Fibroblast of skin of left biceps (primary cell): ENCODE results near the gene TRDN.

Experiments
- DNase-seq, 2 experiments: peaks; one replicate each; pipeline ENCODE4 v3.0.0-alpha.2; 2013; ENCODE audit warnings: low read depth in 2 of 2

Gene TRDN, protein sequence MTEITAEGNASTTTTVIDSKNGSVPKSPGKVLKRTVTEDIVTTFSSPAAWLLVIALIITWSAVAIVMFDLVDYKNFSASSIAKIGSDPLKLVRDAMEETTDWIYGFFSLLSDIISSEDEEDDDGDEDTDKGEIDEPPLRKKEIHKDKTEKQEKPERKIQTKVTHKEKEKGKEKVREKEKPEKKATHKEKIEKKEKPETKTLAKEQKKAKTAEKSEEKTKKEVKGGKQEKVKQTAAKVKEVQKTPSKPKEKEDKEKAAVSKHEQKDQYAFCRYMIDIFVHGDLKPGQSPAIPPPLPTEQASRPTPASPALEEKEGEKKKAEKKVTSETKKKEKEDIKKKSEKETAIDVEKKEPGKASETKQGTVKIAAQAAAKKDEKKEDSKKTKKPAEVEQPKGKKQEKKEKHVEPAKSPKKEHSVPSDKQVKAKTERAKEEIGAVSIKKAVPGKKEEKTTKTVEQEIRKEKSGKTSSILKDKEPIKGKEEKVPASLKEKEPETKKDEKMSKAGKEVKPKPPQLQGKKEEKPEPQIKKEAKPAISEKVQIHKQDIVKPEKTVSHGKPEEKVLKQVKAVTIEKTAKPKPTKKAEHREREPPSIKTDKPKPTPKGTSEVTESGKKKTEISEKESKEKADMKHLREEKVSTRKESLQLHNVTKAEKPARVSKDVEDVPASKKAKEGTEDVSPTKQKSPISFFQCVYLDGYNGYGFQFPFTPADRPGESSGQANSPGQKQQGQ

DNA sequence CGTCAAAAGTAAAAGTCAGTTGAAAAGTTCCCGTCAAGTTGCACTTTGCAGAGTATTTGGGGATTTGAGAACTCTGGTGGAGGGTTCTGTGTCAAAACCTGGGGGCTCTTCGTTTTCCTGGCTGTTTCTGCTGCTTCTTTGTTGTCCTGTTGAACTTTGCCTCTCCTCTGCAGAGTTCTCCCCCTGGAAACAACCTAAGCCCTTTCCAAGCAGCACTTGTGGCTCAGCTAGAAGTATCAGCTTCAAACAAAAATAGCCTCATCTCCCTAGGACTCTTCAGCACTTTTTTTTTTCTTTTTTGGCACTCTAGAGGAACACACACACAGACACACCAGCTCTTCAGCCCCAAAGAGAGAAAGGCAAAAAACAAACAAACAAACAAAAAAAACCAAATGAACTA lies at the start of gene TRDN:
Gene TRDN, minus strand, starts transcription at position 169 of the 400 bp plus-strand sequence. CDS start 175 bp downstream, outside the sequence.
- no peak for DNase-seq

DNA sequence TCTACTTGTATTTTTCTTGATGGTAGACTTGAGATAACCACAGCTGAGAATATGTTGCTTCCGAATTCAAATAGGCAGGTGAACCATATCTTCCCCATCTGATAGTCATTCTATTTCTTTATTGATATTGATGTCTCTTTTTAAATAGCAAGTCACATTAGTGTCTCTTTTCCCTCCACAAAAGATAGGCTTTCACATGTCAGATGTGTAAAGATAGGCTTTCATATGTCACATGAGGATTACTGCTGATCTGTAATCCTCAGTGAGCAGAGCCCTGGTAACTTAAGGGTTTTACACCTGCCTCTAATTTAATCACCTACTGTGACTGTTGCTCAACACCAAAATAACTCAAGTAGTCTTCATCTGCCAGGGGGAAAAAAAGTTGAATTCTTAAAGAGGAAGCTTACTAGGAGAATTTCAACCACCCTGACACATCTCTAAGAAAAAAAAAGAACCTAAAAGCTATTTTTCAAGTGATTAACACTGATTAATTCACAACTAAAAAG lies 45.3 kb upstream of the TRDN start:
- no peak for DNase-seq

DNA sequence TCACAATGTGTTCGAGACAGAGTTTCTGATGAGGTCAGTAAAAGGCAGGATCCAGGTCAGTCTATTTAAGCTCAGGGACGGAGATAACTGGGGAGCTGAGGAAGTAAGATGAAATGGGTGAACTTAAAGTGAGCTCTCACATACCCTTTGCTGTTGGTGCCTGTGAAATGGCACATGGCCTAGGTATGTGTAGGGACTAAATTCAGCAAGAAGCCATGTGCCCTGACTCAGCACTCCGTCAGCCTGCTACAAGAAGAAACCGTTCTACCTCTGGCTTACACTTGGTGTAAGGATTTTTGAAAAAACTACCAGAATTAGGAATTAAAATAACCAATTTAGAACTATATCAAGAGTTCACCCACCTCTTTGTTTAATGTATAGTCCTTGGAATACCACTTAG lies 41.1 kb upstream of the TRDN start:
- no peak for DNase-seq

DNA sequence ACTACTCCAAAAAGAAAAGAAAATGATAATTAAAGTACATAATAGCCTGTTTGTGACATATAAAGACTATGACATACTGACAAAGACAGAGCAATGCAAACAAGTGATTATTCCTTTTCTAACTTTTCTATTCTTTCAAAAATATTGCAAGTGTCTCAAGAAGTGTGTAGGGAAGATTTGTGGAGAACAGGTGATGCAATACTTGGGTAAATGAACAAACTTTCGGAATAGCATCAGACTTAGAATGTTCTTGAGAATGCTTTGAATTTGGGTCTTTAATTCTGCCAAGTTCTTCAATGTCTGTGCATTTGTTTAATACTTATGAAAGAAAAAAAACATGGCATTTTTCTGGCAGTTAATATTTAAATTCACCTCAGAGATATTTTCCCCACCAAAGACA lies 40.0 kb upstream of the TRDN start:
- DNase-seq: no peak

DNA sequence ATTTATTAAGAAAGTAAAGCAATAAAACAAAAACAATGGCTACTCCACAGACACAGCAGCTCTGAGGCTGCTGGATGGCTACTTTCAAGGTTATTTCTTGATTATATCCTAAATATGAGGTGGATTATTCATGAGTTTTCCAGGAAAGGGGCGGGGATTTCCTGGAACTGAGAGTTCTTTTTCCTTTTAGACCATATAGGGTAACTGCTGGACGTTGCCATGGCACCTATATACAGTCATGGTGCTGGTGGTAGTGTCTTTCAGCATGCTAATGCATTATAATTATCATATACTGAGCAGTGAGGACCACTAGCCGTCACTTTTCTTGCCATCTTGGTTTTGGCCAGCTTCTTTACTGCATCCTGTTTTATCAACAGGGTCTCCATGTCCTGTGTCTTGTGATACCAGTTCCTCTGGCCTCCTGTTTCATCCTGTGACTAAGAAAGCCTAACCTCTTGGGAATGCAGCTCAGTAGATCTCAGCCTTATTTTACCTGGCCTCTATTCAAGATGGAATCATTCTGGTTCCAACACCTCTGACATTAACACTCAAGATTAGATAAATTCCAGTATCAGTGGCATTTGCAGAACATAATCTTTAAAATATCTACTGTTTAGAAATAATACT lies 32.3 kb upstream of the TRDN start:
- no peak for DNase-seq

DNA sequence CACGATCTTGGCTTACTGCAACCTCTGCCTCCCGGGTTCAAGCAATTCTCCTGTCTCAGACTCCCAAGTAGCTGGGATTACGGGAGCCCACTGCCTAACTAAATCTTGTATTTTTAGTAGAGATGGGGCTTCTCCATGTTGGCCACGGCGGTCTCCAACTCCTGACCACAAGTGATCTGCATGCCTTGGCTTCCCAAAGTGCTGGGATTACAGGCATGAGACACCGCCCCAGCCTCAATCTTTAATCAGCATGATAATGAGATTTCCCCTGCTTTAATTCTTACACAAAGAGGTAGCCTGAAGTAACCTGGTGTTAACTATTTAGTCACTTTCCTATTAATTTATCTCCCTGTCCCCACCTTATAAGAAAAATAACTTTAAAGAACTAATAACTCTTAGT lies 31.3 kb upstream of the TRDN start:
- DNase-seq: no peak

DNA sequence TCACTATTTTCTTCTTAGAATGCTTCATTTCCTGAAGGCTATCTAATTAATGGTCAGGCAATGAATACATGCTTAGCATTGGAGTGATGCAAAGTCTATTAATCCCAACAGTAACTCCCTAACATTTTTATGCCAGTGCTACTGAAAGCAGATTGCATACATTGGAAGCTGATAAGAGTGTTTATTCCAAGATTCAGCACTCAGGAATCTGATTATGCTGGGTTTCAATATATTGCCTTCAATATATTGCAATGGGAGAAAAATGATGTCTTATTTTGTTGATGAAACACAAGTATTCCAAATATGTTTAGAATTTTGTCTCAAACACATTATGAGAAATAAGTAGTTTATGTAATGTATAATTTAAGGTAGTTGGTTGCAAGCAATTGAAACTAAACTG lies 26.7 kb upstream of the TRDN start:
- no peak for DNase-seq

DNA sequence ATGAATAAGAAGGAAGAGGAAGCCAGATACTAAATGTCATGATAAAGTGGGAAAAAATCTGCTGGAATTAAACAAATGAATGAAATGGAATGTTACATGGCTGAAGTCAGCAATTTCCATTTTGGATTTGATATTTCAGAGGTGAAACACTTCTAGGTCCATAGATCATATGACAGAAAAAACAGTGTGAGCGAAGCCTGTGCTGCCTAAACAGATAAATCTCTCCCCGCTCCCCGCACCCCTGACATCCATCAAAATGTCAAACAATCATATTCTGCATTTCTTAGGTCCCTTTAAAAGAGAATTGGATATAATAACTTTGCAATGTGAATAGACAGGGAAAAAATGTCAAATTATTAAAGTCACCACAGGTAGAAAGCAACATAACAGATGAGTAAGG lies 26.0 kb upstream of the TRDN start:
- DNase-seq: no peak

DNA sequence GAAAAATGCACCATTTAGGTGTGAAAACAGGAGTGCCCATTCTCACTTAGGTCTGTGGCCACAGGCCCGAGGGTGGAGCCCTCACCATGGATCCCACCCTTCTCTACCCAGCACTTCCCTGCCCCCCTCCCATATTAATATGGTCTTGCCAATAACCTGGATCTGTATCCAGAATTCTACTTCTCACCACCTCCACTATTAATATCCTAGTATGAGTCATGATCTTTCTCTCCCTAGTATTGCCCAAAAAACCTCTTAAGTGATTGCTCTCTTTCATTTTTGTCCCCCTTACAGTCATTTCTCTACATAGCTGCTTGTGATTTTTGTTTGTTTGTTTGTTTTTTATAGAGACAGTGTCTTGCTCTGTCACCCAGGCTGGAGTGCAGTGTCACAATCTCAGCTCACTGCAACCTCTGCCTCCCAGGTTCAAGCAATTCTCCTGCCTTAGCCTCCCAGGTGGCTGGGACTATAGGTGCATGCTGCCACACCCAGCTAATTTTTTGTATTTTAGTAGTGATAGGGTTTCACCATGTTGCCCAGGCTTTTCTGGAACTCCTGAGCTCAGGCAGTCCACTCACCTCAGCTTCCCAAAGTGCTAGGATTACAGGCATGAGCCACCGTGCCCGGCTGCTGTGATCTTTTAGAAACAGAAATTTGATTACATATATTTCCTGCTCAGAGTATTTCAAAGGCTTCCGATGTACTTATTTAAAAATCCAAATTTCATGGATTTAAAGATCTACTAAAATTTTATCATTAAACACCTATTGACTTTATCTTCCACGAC lies 24.5 kb upstream of the TRDN start:
- DNase-seq: no peak

DNA sequence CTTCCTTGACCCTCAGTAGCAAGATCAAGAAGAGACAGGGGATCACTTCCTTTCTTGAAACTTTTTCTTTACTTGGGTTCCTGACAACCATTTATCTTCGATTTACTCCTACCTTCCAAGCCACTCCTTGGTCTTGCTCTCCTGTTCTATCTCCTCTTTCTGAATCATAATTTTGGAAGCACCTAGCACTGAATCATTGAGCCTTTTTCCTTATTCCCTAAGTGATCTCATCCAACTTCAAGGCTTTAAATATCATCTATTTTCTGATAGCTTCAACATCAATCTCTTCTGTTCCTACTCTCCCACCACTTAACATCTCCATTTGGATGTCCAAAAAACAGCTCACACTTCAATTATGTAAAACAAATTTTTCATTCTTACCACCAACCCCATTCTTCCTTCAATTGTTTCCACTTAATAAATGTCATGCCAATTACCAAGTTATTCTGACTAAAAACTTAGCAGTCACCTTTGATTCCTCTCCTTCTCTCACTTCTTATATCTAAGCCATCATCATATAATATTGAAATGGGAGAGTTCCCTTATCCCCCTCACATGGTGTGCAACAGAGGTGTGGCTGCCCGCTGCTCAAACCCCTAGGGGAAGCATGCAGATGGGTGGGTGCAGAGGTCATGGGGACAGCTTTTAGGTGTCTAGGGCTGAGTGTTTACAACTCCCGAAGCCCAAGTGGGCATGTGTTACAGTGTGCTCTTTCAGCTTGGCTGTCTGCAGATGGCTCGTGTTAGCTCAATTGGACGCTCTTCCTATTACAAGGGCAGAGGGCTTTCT lies 23.4 kb upstream of the TRDN start:
- DNase-seq: no peak

DNA sequence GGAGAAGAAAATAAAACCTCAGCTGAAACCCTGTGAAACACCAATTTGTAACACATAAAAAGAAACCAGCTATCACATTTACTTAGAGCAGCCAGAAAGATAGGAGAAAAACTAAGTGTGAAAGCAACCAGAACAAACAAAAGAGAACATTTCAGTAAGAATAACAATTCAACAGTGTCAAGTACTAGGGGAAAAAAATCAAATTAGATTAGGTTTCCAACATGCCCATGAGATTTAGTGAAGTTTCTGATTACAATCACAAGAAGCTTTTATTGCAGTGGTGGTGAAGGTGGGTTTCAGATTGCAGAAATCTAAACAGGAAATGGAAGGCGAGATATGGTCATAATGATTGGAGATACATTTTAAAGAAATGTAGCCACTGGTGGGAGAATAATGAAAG lies 22.1 kb upstream of the TRDN start:
- no peak for DNase-seq

DNA sequence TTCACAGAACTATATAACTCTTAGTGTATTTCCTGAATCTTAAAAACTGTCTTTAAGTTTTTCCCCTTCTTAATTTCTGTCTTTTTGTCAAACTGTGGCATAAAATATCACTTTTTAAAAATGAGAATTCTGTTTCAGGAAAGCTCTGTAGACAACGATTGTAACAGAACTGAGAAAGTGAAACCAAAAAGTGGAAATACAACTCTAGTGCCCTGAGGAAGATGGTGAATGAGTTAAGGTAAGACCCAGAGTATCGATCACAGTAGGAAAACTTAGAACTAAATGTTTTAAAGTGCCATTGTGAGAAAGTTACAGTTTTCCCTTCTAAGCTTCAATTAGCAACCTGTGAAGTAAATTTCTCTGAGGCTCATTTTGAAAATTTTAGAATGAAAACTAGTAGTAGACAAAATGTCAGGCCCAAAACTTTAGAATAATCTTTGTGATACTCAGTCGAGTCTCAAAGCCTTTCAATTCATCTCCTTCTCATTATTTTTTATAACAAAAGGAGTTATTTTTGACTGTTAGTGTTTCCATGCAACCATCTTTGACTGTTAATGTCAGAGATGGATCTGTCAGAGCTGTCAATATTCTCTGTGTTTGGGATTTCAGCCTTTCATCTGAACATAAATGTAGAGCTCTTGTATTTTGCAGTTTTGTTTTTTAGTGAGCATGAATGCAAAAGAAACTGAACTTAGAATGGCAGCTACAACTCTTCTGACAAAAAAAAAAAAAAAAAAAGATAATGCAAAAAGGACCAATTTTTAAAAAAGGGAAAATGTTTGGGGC lies 19.0 kb upstream of the TRDN start:
- no peak for DNase-seq

DNA sequence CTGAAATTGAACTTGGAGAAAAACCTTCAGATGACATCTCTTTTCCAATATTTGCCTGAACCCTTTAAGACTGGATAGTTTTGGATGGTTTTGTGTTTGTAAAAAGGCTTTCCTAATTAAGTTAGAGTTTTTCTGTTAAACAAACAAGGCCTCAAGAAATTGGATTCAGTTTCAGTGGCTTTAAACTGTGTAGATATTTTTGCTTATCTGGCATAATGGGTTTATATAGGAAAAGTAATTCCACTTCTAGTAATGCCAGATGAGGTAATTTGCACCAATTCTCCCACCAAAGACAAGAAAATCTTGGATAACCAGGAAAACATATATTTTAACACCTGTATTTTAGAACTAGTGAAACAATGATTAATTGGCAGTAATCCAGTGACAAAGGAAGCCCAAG lies 12.0 kb upstream of the TRDN start:
- DNase-seq: no peak

DNA sequence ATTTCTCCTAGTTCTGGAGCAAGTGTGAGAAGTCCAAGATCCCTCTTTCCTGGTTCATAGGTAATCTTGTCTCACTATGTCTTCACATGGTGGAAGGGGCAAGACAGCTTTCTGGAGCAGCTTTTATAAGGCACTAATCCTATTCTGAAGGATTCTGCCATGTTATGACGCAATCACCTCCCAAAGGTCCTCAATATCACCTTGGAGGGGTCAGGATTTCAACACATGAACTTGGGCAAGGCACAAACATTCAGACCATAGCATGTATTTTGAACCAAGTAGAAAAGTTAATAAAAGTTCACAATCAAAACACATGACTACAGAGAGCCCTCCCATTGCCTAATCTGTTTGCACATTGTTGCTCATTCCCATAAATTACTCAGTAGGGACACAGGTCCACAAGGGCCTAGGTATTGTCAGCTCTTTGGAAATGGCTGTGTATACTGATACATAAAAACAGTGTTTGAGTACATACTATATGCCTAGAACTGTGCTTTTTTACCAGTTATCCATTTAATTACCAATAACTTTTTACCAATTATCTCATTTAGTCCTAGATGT lies 11.3 kb upstream of the TRDN start:
- no peak for DNase-seq

DNA sequence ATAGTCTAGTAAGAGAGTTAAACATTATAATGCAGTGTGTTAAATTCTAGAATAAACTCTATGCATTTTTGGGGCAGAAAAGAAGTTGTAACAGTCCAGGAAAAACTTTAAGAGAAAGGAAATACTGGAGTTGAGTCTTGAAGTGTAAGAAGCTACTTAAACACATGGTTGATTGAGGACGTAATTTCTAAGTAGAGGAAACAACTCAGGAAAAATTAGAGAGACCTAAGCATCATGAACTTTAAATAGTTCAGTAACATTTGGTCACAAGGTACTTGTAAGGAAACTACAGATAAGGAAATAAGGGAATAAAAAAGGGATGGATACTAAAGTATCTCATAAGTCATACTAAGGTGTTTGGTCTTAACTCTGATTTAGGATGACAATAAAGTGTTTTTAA lies 4.7 kb upstream of the TRDN start:
- no peak for DNase-seq

DNA sequence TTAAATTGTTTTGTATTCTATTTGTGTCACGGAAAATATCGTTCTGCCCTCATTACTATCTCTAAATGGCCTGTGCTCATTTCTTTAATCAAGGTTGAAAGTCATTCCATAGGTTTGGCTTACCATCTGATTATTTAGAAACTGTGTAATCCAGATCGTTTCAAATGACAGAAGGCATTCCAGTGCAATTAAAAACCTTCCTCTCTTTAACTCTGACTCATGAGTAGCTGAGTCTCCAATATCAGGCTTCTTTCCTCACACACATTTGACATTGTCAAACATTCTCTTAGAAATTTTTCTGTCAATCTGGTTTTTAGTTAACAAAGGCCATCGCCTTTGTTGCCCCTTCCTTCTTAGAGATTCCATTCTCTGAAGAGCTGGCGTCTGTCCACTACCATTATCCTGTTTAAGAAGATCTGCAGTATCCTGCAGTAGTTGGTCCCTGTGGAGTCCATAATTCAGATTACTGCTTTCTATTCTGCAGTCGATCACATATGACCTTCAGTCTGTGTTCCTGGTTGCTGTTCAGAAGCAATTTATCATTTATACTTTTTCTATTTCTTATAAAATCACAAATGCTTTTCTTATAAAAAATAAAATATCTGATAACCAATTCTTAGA lies 3.9 kb upstream of the TRDN start:
- no peak for DNase-seq

DNA sequence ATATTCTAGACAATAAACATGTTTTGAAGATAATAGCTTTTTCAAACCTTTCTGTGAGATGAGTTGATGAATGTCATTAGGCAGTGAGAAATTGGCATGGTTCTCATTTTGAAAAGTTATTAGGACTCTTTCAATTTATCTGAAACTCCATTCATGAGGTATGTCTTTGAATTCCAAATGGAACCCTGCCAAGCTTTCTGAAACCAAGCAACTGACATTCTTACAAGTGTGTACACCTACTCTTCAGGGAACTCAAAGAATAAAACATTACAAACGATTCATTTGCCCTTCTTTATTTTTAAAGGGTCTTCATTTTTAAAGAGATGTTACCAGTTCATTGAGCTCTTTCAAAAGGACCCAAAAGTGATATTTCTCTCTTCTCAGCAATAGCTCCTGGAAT lies 2.1 kb upstream of the TRDN start:
- no peak for DNase-seq

DNA sequence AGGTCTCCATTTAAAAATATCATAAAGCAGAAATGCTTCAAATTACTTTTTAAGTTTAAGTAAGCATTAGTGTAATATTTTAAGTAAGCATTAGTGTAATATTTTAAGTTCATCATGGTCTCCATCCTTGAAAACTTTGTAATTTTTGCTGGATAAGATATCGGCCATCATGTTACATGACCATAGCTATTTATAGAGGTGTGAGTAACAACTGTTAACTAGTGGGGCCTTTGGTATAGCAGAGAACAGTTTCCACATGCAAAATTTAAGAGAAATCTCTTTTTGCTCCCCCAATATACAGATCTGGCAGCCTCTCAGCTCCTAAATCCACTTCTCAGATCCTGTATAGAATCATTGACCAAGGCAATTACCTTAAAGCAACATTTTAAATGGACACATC lies 468 bp downstream of the TRDN start:
- DNase-seq: no peak

DNA sequence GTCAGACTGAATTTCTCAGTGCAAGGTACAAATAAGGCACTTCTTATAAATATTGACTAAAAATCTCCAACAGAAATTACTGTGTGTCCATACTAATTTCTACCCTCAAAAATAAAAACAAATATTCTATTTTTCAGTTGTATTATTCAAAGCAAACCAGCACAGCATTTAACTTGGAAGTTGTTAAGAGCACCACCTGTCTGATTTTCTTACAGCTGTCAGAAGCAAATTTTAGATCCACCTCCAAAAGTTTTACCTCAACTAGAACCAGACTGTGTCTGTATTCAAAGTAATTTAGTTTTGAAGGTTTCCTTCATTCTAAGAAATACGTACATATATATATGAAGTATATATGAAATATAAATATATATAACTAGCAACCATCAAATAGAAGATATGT lies 1.2 kb downstream of the TRDN start:
- no peak for DNase-seq

DNA sequence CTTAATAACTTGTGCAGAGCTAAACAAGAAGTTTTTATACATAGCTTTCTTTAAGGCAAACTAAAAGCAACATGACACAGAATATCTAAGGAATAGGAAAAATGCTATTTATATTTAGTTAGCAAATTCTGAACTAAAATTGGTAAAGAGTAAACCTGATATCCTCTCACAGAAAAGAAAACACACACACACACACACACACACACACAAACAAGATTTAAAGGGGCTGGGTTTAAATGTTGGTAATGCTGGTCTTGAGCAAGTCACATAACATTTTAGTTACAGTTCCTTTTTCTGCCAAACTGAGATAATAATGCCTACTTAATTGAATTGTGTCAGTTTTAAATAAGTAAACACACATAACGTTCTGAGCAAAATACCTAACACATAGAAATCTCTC lies 1.6 kb downstream of the TRDN start:
- no peak for DNase-seq
